Left renal cortex interstitium (tissue), 4 donors: Measurements from ENCODE around the gene KLHDC4. TPM values are rescaled to one million over a fixed set of nuclear protein-coding genes. Genes with fewer than 3 reads are reported as not detected.
"Not testable (repeated sequence)": the region's sequence is repeated elsewhere in the genome, so short reads cannot be mapped to it uniquely, and the experiment has no call there.

Experiments used
- DNase-seq, 4 donors: peaks; one replicate each; pipeline ENCODE4 v3.0.0-alpha.2; 2013; ENCODE audit warnings: low read depth in 4 of 4, low spot score in 2 of 4, missing footprints in 1 of 4
- polyA plus RNA-seq, 4 donors: library from polyadenylated mRNA; unstranded; fragments of 120-200 nt; gene quantifications; one replicate each; pipeline ENCODE4 v1.2.1, GENCODE V29; 2013; ENCODE audit not compliant: insufficient read length in 4 of 4

Gene KLHDC4
- polyA plus RNA-seq, 4 donors, result 20.4 to 47.7 (median 31.7) TPM

DNA sequence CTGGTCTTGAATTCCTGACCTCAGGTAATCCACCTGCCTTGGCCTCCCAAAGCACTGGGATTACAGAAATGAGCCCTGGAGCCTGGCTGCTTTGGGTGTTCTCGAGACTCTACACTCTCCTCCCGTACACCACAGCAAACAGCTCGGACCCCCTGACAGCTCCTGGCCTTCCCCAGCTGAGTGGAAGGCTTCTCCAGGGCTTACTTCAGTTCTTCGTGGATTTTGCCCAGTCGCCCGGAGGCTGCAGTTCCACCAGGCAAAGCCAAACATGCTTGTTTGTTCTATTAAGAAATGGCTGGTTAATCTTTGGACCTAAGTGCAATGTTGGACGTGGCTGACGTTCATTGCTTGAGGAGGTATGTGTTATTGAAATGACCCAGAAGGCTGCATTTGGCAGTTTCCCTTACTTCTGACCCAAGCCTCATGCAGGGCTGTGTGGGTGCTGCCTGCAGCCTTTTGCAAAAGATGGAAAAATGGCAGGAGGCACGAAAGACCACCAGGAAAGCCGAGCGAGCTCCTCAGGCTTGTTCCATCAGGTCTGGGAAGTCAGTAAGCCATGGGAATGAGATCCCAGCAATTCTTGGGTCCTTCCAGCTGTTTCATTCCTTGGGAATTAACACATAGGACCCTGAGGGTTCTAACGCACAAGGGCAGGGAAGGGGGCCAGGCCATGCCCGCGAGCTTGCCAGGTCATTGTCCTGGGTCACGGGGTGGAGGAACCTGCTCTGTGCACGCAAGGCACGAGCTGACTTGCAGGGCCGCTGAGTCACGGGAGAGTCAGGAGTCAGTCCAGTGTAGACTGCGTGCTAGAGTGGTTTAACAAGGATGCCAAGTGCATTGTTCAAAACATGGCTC, 23.9 kb upstream of the KLHDC4 start:
- no peak for DNase-seq

DNA sequence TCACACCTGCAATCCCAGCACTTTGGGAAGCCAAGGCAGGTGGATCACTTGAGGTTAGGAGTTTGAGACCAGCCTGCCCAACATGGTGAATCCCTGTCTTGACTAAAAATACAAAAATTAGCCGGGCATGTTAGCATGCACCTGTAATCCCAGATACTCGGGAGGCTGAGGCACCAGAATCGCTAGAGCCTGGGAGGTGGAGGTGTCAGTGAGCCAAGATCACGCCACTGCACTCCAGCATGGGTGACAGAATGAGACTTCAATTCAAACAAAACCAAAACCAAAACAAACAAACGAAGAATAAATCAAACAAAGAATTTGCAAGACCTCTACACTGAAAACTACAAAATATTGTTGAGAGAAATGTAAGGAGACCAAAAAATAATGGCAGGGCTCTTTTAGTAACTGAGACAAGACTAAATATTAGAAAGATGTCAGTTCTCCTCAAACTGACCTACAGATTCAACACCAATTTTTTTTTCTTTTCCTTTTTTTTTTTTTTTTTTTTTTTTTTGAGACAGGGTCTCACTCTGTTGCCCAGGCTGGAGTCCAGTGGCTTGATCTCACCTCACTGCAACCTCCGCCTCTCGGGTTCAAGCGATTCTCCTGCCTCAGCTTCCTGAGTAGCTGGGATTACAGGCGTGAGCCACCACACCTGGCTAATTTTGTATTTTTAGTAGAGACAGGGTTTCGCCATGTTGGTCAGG, 23.1 kb upstream of the KLHDC4 start:
- not testable (repeated sequence) for DNase-seq

DNA sequence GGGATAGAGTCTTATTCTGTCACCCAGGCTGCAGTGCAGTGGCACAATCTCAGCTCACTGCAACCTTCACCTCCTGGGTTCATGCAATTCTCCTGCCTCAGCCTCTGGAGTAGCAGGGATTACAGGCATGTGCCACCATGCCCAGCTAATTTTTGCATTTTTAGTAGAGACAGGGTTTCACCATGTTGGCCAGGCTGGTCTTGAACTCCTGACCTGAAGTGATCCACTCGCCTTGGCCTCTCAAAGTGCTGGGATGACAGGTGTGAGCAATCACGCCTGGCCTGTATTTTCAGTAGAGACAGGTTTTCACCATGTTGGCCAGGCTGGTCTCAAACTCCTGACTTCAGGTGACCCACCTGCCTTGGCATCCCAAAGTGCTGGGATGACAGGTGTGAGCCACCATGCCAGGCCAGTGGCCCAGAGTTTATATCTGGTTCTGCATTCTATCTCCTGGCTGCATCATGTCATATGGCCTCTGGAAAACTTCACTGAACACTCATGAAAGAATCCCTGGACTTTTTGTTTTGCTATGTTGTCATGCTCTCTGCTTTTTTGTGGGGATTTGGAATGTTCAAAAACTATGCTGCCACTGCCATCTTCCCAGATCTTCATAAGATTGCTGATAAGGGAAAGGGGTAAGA, 21.8 kb upstream of the KLHDC4 start:
- DNase-seq, result not testable (repeated sequence)

DNA sequence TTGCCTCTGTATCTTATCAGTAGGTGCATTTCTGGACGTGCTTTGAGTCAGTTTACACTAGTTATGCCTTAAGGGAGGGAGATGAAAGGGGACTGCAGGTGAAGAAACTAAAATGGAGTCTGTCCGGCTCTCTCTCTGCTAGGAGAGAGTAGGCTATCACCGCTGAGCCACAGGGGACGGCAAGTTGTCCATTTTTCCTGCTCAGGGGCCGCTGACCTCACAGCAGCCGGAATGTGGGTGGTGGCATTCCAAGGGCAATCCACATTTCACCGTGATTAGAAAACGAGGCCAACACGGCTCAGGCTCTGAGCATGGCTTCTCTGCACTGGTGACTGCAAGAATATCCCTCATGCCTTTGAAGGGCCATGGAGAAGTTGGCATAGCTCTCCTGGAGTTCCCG, 19.0 kb upstream of the KLHDC4 start:
- no peak for DNase-seq

DNA sequence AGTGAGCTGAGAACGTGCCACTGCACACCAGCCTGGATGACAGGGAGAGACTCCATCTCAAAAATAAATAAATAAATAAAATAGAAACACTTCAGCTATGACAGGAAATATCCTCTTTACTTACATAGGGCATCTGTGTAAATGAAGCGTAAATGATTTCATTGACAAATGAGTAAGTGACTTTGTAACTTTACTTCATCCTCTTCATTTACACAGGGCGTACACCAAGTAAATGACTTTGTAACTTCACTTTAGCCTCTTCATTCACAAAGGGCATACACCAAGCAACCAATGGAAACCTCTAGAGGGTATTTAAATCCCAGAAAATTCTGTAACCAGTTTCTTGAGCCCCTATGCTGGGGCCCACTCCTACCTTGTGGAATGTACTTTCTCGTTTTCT, 16.2 kb upstream of the KLHDC4 start:
- no peak for DNase-seq

DNA sequence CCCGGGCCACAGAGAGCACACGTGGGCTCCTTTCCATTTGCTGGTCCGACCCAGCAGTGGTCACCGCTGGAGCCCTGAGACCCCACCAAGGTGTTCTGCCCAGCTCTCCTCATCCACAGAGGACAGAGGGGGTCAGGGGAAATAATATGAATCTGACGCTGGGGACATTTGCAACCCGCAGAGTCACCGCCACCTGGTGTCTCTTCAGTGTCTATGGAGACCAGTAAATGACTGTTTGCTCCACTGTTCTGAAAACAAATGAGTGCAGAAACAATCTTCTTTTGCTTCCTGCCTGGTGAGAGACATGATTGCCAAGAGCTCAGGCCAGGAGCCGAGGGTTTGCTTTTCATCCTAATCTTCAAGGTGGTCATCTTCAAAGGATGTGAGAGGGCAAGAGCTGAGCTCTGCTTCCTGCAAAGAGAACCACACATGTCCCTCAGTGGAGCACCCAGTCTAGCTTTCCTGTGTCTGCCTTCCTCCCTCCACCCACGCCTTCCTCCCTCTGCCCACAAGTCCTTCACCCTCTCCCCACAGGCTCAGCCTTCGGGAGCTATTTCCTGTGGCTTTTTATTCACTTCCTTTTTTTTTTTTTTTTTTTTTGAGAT, 14.7 kb upstream of the KLHDC4 start:
- DNase-seq, result no peak

DNA sequence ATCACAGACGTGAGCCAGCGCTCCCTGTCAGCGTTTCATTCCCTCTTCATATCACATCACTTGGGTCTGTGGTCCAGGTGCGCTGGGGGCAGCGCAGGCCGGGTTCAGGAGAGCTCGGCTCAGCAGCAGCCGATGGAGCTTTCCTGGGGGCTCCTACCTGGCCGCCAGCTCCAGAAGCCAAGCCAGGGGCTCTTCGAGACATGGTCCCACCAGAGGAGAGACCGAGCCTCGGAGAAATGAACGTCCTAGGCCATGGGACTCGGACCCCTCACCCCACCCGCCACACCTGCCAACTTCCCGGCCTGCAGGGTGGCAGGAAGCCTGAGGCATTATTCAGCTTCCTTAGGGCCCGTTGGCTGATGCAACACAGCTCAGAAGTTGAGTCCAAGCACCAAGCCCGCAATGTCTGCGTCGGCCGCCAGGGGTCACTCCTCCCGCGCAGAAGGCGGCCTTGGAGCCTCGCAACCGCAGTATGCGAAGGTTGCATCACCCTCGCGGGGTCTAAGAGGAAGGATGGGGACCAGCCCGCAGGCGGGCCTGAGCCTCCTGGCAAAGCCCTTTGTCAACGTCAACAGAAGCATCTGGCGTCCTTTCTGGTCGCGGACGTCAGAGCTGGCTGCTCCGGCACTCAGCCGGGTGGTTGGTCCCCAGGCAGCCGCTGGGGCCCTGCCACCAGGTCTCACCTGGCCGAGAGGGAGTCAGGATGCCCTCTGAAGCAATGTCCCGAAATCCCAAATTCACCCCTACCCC, 13.2 kb upstream of the KLHDC4 start:
- DNase-seq, result peak in 2 of 4 donors; percentile 64 to 68

DNA sequence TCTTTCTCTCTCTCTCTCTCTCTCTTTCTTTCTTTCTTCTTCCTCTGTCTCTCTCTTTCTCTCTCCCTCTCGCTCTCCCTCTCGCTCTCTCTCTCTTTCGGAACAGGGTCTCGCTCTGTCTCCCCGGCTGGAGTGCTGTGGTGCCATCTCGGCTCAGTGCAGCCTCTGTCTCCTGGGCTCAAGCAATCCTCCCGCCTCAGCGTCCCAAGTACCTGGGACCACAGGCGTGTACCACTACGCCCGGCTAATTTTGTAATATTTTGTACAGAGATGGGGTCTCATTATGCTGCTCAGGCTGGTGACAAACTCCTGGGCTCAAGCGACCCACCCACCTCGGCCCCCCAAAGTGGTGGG, 12.7 kb upstream of the KLHDC4 start:
- no peak for DNase-seq

DNA sequence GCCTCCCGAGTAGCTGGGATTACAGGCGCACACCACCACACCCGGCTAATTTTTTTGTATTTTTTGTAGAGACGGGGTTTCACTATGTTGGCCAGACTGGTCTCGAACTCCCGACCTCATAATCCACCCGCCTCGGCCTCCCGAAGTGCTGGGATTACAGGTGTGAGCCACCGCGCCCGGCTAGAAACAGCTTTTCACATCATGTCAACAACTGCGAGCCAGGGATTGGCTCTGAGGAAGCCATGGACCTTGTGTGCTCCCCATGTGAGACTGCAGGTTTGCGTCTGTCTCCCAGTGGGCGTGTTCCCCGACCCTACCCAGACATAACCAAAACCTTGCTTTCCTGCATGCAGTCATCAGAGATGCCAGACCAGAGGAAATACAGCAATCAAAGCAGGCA, 8.1 kb upstream of the KLHDC4 start:
- DNase-seq, result not testable (repeated sequence)

DNA sequence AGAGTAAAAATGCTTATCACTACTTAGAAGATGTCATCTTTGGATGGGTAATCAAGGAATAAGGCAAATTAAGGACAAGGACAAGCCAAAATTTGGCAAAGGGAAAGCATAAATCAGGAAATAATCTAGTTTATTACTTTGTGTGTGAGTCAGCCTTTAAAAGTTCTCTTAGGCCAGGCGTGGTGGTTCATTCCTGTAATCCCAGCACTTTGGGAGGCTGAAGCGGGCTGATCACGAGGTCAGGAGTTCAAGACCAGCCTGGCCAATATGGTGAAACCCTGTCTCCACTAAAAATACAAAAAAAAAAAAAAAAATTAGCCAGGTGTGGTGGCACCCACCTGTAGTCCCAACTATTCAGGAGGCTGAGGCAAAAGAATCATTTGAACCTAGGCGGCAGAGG, 1.7 kb upstream of the KLHDC4 start:
- DNase-seq, result not testable (repeated sequence)

DNA sequence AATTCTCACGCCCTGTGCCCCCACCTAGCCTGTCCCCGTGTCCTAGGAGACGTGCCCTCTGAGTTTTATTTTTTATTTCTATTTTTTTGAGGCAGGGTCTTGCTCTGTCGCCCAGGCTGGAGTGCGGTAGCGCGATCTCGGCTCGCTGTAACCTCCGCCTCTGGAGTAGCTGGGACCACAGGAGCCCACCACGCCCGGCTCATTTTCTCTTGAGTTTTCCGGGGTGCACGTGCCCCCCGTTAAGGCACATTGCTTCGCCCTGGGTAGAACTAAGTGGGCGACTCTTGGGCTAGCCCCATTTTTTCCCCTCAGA, 655 bp upstream of the KLHDC4 start:
- no peak for DNase-seq

DNA sequence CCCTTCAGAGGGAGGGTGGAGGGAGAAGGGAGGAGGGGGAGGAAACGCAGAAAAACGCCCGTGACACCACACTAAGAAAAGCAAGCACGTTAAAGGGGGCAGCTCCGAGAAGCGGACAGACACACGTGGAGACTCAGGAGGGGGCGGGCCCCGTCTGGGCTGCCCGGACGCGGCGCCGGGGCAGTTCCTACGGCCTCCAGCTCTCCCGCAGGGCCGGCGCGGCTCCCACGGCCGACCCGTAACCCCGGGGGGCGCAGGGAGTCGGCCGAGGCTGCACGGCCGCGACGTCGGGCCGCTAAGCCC, 362 bp downstream of the KLHDC4 start:
- DNase-seq, result no peak

DNA sequence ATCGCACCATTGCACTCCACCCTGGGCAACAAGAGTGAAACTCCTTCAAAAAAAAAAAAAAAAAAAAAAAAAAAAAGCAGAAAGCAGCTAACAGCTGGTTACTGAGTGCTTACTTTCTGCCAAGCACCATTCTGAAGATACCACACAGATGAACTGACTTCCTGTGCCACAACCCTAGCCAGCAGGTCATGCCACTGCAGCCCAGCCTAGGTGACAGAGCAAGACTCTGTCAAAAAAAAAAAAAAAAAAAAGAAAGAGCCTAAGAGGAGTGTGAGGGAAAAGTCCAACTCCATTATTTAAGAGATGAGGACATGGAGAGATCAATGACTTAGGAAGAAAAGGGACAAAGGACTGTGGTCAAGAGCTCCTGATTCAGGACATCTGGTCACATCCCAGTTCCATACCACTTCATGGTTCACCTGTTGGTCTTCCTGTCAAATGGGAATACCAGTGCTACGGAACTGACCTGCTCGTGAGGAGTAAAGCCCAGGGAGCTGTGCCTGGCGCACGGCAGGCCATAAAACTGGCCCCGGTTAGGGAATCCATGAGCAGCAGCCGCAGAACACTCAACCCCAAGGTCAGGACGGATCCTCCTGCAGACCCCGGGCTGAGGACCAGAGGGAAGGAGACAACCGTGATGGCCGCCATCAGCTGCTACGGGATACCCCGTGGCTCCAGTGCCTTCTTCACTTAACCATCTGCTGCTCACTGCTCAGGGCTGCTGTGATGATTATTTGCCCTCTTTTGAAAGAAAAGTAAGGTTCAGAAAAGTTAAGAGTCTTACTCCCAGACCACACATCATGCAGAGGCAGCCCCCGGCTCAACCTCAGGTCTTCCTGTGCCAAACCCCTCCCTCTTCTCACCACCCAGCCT, 950 bp downstream of the KLHDC4 start:
- no peak for DNase-seq

DNA sequence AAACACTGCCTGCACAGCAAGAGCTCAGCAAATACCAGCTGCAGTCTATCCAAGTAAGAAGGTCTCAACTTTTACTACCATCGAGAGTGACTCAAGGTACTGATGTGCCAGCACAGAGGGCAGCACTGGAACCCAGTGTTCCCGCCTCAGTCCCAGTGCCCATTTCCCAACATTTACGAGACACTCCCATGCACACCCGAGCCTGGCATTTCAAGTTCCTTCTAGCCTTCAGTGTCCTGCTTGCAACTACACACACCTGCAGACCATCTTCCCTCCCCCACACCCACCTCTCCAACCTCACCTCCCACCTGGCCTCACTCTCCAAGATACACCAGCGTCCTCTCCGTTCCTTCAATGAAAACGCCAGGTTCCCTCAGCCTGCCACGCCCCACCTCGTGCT, 3.2 kb downstream of the KLHDC4 start:
- DNase-seq, result no peak

DNA sequence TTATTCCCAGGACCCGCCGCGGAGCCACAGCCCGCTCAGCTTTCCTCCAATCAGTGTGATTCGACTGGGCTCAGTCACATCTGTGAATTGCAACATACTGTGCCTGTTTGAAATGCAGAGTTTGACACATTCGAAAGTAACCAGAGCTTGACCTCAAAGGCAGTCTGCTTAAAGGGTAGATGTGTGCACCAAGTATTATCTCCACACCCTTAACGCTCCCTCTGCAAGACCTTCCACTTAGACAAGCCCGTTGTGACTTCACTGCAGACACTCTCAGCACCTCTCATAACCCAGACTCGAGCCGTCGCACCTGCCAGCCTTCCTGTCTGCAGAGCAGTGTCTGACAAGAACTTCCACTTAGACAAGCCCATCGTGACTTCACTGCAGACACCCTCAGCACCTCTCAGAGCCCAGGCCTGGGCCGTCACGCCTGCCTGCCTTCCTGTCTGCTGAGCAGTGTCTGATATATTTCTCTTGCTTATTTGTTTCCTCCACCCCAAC, 3.7 kb downstream of the KLHDC4 start:
- DNase-seq, result no peak

DNA sequence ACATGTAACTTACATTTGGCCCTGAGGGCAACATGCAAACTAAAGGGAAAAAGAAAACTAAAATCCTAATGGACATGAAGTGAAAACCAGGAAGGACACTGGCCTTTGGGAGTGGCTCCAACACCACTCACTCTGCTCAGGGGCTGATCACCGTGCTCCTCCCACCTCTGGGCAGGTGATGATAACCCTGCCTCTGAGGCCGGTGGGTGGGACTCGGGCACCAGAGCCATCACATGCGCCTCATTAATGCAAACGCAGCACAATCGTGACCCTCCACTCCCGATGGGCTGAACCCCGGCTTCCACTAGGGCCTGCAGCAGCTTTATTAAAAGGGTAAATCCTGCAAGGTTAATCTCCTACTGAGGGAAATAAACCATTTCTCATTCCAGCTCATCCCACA, 4.7 kb downstream of the KLHDC4 start:
- no peak for DNase-seq

DNA sequence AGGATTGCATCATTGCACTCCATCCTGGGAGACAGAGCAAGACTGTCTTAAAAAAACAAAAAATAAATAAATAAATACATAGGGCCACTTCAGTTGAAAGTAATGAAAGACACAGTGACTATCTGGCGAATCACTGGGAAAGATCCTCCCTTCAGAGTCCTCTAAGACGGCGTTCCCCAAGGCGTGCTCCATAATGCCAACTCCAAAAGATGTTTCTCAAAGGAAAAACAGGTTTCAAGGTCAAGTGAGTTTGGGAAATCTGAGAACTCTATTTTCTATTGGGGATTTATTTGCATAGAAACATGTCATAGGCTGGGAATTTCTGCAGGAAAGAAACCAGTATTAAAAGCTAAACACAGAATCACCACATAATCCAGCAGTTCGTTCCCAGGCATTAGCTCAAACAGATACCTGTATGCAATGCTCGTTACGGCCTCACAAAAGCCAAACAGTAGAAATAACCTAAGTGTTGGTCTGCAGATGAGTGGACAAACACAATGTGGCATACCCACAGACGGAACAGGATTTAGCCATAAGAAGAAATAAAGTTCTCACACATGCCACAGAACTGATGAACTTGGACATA, 7.9 kb downstream of the KLHDC4 start:
- no peak for DNase-seq

DNA sequence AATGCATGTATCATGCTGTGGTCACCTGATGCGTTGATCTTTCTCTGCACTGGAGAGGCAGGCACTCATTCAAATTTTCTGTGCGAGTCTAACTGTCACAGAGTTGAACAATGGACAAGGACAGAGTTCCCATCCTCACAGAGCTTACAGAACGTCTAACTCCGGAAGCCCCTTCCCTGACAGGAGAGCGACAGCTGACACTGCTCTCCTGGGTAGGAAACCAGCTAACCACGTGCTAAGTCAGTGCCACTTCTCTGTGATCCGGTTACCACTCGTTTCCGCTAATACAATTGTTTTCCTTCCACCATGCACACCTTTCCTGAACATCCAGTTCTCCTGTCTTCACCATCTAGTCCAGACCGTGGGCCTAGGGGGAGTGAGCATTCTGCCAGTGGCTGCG, 11.3 kb downstream of the KLHDC4 start:
- no peak for DNase-seq

DNA sequence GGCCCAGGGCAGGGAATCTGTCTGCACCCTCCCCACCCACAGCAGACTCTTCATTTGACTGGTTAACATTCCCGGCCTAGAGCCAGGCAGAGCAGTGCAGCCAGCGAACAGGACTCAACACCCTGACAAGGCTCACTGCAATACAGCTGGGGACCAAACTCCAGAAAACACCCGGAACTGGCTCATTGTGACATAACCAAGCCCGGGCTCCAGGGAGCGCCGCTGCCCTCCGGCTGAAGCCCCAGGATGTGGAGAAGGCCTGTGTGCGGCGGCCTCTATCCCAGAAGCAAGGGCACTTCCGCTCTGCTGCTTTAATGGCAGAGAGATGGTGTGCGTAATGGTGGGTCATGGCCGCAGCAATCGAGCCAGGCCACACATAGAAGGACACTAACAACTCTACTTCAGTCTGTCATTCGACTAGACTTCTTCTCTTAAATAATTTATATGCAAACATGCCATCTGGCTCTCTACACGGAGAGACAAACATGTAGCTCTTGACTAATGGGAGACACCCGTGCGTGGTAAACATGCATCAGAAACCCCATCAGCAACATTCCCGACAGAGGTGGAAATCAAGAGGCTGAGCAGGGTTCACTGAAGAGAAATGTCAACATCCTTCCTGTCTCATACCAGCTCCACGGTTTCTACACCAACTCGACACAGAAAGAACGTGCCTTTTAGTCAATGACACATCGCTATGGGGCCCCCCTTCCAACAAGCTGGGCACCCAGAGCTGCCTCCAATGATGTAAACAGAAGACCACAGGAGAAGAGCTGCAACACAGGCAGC, 18.0 kb downstream of the KLHDC4 start:
- DNase-seq, result no peak
